Mucosa of gallbladder (tissue), 1 donor: ENCODE data around the gene FSD2. TPM values are rescaled to one million over a fixed set of nuclear protein-coding genes. Genes with fewer than 3 reads are reported as not detected.
"Not testable (repeated sequence)": the region's sequence is repeated elsewhere in the genome, so short reads cannot be mapped to it uniquely, and the experiment has no call there.

ENCODE experiments used
- DNase-seq: peaks from one replicate; pipeline ENCODE4 v3.0.0-alpha.2; 2020; ENCODE audit warnings: low spot score
- total RNA-seq: library from RNA; stranded (reverse); gene quantifications from one replicate; pipeline ENCODE4 v1.2.1, GENCODE V29; 2021
- donor health status: DM: no; HTN: no; CAD: no.

Gene FSD2
- total RNA-seq, 1 donor from 2014 or later: 0.09 TPM

DNA sequence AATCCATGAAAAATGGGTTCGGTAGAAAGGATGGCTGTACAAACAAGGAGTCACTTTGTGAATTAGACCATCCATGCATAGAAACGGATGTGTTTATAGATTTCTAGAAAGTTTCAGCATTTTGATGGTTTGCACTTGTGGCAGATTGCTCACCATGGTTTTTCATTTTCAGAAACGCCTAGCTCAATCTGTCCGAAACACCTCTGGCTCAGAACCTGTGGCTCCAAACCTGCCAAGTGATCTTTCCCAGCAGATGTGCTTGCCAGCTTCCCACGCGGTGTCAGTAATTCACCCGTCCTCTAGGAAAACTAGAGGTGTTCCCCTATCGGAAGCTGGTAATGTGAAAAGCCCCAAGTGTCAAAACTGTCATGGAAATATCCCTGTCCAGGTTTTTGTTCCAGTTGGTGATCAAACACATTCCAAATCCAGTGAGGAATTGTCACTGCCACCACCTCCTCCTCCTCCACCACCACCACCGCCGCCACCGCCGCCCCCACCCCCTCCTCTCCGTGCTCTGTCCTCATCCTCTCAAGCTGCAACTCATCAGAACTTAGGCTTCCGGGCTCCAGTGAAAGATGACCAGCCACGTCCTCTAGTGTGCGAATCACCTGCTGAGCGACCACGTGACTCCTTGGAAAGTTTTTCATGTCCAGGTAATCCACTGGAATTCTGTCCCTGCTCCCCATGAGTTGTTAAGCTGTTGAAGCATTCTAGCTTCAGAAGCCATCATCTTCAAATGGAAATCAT is 24.7 kb upstream of the FSD2 start:
- DNase-seq: no peak

- DNase-seq: no peak
Observed at GRCh38 chr15:82829234-82829633, 23.4 kb upstream of the FSD2 start.

- DNase-seq: no peak
Observed at GRCh38 chr15:82828075-82828474, 22.2 kb upstream of the FSD2 start.

GRCh38 chr15:82823049-82823448 is 17.2 kb upstream of the FSD2 start:
- no peak for DNase-seq

GRCh38 chr15:82821851-82822250 is 16.0 kb upstream of the FSD2 start:
- DNase-seq: not testable (repeated sequence)

- not testable (repeated sequence) for DNase-seq
Observed at GRCh38 chr15:82821396-82821795, 15.5 kb upstream of the FSD2 start.

DNA sequence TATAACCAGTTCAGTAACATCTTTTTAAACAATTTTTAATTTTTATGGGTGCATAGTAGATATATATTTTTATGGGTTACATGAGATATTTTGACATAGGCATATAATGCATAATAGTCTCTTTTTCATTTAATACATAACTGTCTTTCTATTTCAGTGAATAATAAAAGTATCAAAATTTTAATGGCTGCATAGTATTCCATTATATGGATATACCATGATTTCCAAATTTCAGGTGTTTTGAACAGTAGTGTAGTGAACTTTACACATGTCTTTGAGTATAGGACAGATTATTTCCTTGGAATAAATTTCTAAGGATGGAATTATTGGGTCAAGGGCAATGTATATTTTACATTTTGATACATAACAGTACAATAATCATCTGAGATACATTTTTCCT is 14.3 kb upstream of the FSD2 start:
- DNase-seq: no peak

DNA sequence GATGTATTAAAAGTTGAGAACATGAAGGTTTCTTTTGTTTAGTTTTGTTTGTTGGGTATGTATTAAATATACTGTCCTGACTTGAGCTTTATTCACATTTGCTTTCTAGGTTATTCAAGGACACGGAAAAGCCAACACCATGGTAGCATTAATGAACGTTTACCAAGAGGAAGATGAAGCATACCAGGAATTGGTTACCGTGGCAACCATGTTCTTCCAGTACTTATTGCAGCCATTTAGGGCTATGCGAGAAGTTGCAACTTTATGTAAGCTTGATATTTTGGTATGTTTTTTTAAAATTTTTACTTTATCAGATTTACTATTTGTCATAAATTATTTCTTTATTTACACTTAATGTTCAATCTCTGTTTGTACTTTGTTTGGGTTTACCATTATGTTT is 7.1 kb upstream of the FSD2 start:
- DNase-seq: no peak

DNA sequence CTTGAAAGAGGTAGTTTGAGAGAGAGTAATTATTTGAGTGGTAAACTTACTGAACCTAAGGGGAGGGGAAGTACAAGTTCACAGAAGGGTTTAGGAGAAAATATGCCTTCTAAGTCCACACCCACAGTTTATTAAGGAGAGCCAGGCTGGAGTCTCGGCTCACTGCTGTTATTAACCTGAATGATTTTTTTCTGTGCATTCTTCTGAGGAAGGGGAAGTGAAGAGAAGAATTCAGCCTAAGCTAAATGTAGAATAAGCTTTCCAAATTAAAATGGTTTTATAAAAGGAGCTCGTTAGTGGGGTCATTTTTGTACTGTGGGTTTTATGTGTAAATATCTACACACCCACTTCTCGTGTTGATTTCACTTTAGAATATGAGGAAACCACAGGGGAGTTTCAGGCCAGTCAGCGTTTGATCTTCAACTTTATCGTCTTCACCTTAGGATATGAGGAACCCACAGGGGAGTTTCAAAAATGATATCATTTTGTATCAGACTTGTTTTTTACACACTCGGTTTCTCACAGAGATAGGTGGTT is 5.1 kb upstream of the FSD2 start:
- no peak for DNase-seq

DNA sequence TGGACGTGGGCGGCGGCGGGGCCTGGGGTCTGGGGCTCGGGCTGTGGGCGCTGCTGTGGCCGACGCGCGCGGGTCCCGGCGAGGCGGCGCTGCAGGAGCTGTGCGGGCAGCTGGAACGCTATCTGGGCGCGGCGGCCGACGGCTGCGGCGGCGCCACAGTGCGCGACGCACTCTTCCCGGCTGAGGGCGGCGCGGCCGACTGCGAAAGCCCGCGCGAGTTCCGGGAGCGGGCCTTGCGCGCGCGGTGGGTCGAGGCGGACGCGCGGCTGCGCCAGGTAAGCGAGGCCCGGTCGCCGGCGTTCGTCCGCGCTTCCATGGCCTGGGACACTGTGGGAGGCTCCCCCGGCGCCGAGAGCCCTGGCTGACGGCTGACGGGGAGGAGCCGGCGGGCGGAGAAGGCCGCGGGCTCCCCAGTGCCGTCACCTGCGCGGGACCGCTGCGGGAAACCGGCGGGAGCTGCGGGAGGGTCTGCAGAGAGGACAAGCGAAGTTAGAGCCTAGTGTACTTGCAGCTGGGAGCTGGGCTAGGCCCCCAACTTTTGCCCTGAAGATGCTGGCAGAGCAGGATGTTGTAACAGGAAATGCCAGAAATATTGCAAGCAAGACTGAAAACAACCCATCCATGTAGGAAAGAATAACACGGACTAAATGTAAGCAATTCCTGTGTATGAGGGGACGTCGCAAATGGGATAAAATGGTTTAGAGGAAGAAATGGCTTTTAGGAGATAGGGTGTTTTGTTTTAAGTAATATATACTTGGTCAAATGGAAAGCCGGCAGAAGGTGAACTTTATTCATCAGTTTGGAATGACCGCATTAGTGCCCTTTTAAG is 4.4 kb upstream of the FSD2 start:
- DNase-seq: no peak

DNA sequence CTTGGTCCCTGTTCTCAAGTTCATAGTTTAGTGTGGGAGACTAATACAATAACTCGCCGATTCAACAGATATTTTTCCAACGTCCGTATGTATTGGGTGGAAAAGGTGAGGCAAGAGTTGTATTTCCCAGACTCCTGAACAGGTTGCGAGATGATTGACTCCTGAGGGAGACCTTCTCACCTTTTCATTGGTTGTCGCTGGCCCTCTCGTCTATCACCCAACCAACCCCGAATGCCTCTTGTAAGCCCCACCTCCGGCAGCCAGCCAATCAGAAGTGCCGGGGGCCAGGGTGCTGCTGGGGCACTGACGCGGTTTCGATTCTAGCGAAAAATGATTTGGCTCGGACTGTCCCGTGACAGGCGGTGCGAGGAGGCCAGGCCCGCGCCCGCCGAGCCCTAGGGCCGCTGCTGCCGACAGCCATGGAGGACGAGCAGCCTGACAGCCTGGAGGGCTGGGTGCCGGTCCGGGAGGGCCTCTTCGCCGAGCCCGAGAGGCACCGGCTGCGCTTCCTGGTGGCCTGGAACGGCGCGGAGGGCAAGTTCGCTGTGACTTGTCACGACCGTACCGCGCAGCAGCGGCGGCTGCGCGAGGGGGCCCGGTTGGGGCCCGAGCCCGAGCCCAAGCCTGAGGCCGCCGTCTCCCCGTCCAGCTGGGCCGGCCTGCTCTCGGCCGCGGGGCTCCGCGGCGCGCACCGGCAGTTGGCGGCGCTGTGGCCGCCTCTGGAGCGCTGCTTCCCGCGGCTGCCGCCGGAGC is 3.6 kb upstream of the FSD2 start, which contains the start of gene WHAMM:
Gene WHAMM, plus strand, starts transcription at position 321 of the 753 bp plus-strand sequence. Its CDS starts 99 bp downstream, at position 420.
- DNase-seq: peak; percentile 98

GRCh38 chr15:82808634-82809041 is 2.8 kb upstream of the FSD2 start:
- DNase-seq: no peak

DNA sequence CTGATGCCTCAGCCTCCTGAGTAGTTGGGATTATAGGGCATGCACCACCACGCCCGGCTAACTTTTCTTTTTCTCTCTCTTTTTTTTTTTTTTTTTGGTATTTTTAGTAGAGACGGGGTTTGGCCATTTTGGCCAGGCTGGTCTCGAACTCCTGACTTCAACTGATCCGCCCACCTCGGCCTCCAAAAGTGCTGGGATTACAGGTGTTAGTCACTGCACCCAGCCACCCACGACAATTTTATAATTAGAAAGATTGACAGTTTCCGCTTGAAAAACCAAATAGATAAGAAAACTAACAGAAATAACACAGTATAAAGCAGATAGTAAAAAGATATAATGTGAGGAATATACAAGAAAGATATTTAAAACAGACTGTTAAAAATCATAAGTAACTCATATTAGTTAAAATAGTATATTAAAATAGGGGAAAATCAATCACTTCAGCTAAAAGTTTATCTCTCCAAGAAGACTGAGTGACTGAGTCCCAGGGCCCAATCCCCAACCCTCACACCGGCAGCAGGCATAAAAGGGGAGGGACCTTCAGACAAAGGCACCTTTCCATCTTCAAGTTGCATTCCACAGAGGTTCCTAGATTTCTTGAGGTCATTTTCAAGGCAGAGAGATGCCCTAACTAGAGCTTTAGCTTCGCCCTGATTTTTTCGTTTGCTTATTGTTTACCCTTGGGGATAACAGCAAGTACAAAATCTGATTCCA is 2.2 kb upstream of the FSD2 start:
- DNase-seq: no peak

GRCh38 chr15:82804575-82804949 is 1.3 kb downstream of the FSD2 start:
- no peak for DNase-seq

- no peak for DNase-seq
Observed at GRCh38 chr15:82803793-82804574, 1.9 kb downstream of the FSD2 start.

- DNase-seq: no peak
Observed at GRCh38 chr15:82802497-82802896, 3.4 kb downstream of the FSD2 start.

DNA sequence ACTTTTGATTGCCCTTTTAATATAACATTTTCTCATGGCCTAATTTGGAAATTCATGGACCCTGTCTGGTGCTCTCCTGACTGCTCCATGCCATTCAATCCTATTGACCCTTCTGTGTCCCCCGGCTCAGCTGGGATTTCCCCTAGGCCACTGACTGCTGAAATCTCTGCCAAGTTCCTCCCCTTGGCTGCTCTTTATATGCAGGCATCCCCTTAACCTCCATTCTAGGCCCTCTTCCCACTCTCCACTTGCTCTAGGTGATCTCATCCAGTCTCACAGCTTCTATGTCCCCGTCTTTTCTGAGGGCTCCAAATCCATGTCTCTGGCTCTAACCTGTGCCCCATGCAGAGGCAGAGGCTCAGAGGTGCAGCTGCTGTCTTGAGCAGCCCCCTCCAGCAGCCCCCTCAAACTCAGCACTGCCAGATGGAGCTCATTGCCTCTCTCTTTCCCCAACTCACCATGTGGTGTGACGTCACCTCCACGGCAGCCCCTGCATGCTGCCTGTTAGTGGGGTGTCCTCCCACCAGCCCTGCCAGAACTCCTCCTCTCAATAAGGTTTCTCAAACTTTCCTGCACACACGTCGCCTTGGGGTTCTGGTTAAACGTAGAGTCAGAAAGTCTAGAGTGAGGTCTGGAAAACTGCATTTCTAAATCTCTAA is 6.6 kb downstream of the FSD2 start:
- DNase-seq: no peak

- no peak for DNase-seq
Observed at GRCh38 chr15:82798531-82799166, 7.2 kb downstream of the FSD2 start.

DNA sequence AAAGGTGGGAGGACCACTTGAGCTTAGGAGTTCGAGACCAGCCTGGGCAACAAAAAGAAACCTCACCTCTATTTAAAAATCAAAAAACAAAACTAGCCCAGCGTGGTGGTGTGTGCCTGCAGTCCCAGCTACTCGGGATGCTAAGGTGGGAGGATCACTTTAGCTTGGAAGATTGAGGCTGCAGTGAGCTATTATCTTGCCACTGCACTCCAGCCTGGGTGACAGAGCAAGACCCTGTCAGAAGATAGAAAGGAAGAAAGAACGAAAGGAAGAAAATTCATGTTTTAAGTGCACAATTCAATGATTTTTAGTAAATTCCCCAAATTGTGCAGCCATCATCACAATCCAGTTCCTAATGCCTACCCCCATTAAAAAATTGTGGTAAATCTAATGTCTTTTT is 7.8 kb downstream of the FSD2 start:
- DNase-seq: no peak

DNA sequence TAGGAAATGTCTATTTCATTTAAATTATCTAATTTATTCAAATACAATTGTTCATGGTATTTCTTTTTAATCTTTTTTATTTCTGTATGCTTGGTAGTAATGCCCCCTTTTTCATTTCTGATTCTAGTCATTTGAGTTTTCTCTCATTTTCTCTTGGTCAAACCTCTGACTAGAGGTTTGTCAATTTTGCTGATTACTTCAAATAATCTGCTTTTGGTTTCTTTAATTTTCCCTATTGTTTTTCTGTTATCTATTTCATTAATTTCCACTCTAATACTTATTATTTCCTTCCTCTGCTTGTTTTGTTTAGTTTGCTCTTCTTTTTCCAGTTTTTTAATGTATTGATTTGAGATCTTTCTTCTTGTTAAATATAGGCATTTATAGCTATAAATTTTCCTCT is 12.1 kb downstream of the FSD2 start:
- no peak for DNase-seq
